Subcutaneous adipose tissue (tissue), 4 donors: Measurements from ENCODE around the gene EFHC1. TPM values are rescaled to one million over a fixed set of nuclear protein-coding genes. Genes with fewer than 3 reads are reported as not detected.

ENCODE experiments used
- CTCF ChIP-seq: fragments of 450-650 bp; IDR thresholded peaks from one replicate; pipeline ENCODE4 v1.5.1; 2016; ENCODE audit warnings: low read depth, mild to moderate bottlenecking, control low read depth, antibody characterized with exemption, moderate library complexity
- total RNA-seq, 4 donors: library from RNA; depleted of rRNA; stranded (reverse); fragments of >200 nt; gene quantifications; one replicate each; pipeline ENCODE4 v1.1.0, GENCODE V29; 2016

The EFHC1 gene
- total RNA-seq, 4 donors from 2014 or later: 26.2 to 33.9 (median 27.3) TPM

GRCh38 chr6:52509281-52510212, 89.4 kb downstream of the EFHC1 start:
- TF ChIP-seq CTCF: no peak

DNA sequence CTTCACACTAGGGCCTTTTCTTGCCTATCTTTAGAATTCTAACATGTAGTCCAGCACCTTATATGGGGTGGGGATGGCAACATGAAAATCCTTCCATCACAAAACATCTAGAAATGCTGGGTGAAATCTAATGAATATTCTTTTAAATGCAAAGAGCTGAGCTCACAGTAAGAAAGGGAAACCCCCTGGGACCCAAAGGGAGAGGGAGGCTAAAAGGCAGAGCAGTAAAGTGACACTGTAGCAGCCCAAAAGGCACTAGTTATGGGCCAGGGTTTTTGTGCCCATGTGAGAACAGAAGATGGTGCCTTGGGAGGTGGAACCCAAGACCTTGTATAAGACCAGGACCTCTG, 90.0 kb downstream of the EFHC1 start:
- no peak for TF ChIP-seq CTCF

GRCh38 chr6:52511163-52511562, 91.0 kb downstream of the EFHC1 start:
- TF ChIP-seq CTCF: no peak

DNA sequence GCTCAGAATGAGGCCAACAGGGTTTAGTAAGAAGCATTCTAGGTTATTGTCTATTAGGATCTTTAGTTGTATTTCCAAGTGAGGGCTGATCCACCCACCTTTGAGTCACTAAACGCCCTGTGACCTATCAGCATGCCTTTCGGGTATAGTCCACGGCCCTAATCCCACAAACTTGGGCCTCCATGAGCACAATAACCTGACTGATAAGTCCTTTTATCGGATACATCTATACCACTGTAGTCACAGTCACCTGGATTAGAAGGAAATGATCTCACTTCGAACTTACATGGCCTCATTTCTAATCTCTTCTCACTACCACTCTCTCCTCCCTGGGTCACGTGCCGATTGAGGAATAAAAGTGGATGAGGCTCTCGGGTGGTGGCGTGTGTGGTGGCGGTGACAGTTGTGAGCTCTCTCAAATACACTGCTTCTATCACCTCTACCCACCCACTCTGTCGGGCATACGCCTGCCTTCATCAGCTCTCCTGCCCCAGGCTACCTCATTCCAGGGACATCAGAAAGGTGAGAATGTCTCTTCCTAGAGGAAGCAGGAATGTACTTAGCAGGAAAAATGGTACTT, 91.5 kb downstream of the EFHC1 start:
- TF ChIP-seq CTCF: no peak

- TF ChIP-seq CTCF: no peak
Observed at GRCh38 chr6:52512199-52512598, 92.1 kb downstream of the EFHC1 start.

GRCh38 chr6:52513464-52513863, 93.3 kb downstream of the EFHC1 start:
- no peak for TF ChIP-seq CTCF

DNA sequence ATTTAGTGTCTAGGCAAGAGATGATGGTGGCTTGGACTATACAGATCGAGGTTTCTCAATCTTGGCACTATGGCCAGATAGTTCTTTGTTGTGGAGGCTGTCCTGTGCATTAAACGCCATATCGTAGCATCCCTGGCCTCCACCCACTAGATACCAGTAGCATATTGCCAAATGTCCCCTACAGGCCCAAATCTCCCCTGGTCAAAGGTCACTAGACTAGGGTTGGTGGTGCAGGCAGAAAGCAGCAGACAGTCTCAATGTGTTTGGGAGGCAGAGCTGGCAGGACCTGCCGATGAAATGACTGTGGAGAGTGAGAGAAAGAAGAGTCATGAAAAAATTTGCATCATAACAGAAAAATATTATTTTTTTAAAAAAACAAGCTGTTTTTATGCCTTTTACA, 93.8 kb downstream of the EFHC1 start:
- TF ChIP-seq CTCF: no peak
